ENCODE results near the gene ZFYVE21. TPM values are rescaled to one million over a fixed set of nuclear protein-coding genes. Genes with fewer than 3 reads are reported as not detected.

ZFYVE21 gene
- total and polyA plus RNA-seq, 10 donors = 21.8 to 71.1 (median 46.0) TPM

- H3K4me3 ChIP-seq = no peak overlapping the region
- TF ChIP-seq POLR2AphosphoS5 (IDR thresholded peaks at IDR 0.05) (no peak), CTCF (IDR thresholded peaks at IDR 0.05 in 8 of 11, conservative IDR thresholded peaks at IDR 0.05 in 3 of 11) (no peak), POLR2A (IDR thresholded peaks at IDR 0.05) (no peak)
- H3K4me1 ChIP-seq = no peaks in the 10 kb centered on the region
- WGBS, 5 donors = 78 to 88% (median 83%) methylated on average over 5 of the region's 5 CpGs
- H3K27me3 ChIP-seq (replicated peaks in 1 of 7) = no peaks in the 10 kb centered on the region
- H3K27ac ChIP-seq = no peak overlapping the region
- no peak for DNase-seq
- intact Hi-C loops (cut with DNase I; ENCODE audit: low total_unique reads) = no loop called here
- H3K36me3 ChIP-seq = peaks cover 0 to 15% (median 2%) of the 10 kb centered on the region in 6 donors
- no peaks in the 10 kb centered on the region for H3K9me3 ChIP-seq
Observed at GRCh38 chr14:103763730-103764488, 48.3 kb downstream of the ZFYVE21 start.

GRCh38 chr14:103765526-103765925, 49.9 kb downstream of the ZFYVE21 start:
- Histone ChIP-seq H3K27me3 (replicated peaks in 1 of 7) (no peaks in the 10 kb centered on the region), H3K27ac (no peak overlapping the region), H3K36me3 (peaks cover 0 to 15% (median 2%) of the 10 kb centered on the region in 6 donors), H3K4me1 (no peaks in the 10 kb centered on the region), H3K4me3 (no peak overlapping the region), H3K9me3 (no peaks in the 10 kb centered on the region)
- no peak for DNase-seq
- intact Hi-C loops (cut with DNase I; ENCODE audit: low total_unique reads) = no loop called here
- 40 to 58% (median 44%) methylated on average over 3 of the region's 3 CpGs for WGBS, 5 donors
- TF ChIP-seq POLR2AphosphoS5 (IDR thresholded peaks at IDR 0.05) (no peak), CTCF (IDR thresholded peaks at IDR 0.05 in 8 of 11, conservative IDR thresholded peaks at IDR 0.05 in 3 of 11) (no peak), POLR2A (IDR thresholded peaks at IDR 0.05) (no peak)

DNA sequence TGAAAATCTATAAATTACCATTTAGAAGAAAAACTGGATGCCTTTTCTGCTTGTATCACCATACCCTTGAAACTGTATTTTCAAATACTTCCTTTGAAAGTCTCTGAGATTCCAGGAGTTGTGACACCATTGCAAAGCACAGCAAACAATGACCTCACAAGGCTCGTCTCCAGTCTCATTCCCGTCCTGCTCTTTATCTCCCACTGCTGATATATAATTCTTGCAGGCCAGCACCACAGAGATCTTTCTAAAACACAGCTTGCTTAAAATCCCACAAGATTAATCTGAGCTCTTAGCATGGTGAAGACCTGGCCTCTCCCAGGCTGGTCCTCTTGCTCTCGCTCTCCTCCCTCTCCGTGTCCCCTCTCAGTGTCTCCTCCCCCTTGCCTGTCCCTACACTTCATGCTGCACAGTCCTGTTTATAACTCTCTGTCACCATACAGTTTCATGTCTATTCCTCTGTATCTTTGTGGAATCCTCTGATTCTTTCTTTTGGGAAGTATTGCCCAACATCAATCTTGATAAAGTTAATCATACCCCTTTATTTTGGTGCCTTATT, 51.8 kb downstream of the ZFYVE21 start:
- WGBS, 5 donors = 86 to 93% (median 90%) methylated on average over 4 of the region's 4 CpGs
- Histone ChIP-seq H3K27ac (no peak overlapping the region), H3K36me3 (peaks cover 0 to 22% (median 2%) of the 10 kb centered on the region in 6 donors), H3K9me3 (peaks cover 0 to 5% (median 4%) of the 10 kb centered on the region in 8 donors), H3K27me3 (replicated peaks in 1 of 7) (no peaks in the 10 kb centered on the region), H3K4me3 (no peak overlapping the region), H3K4me1 (no peaks in the 10 kb centered on the region)
- TF ChIP-seq CTCF (IDR thresholded peaks at IDR 0.05 in 8 of 11, conservative IDR thresholded peaks at IDR 0.05 in 3 of 11) (no peak), POLR2A (IDR thresholded peaks at IDR 0.05) (no peak), POLR2AphosphoS5 (IDR thresholded peaks at IDR 0.05) (no peak)
- intact Hi-C loops (cut with DNase I; ENCODE audit: low total_unique reads) = no loop called here
- no peak for DNase-seq

DNA sequence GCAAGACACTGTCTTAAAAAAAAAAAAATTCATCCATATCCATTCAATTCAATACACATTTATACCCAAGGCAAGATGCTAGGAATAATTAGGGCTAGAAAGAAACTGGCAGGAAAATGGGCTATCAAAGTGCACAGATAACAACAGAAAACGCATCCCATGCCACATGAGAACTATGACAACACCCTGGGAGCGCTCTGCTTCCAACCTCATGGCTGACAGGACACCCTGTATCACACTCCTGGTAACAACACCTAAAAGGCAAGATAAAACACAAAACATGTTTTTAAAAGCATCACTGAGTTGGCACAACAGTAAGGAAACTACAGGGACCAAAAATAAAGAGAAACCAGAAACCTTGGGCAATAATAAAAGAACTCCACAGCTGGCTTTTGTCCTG, 54.9 kb downstream of the ZFYVE21 start:
- H3K4me1 ChIP-seq = no peaks in the 10 kb centered on the region
- no peak for TF ChIP-seq POLR2A (IDR thresholded peaks at IDR 0.05)
- TF ChIP-seq POLR2AphosphoS5 (IDR thresholded peaks at IDR 0.05) = no peak
- H3K36me3 ChIP-seq = peaks cover 0 to 36% (median 2%) of the 10 kb centered on the region in 6 donors
- WGBS, 5 donors = 88 to 94% (median 91%) methylated on average over 2 of the region's 2 CpGs
- no peak overlapping the region for H3K4me3 ChIP-seq
- no peak overlapping the region for H3K27ac ChIP-seq
- H3K27me3 ChIP-seq (replicated peaks in 1 of 7) = no peaks in the 10 kb centered on the region
- intact Hi-C loops (cut with DNase I; ENCODE audit: low total_unique reads) = no loop called here
- peaks cover 0 to 10% (median 6%) of the 10 kb centered on the region in 8 donors for H3K9me3 ChIP-seq
- DNase-seq = no peak

All from spleen (tissue), 11 donors.